Progenitor cell of endocrine pancreas (in vitro differentiated cells): ENCODE results near the gene TNIP1. TPM values are rescaled to one million over a fixed set of nuclear protein-coding genes. Genes with fewer than 3 reads are reported as not detected.

Experiments used
- DNase-seq: peaks from one replicate; pipeline ENCODE4 v3.0.0; 2021; ENCODE audit warnings: low spot score; ENCODE audit not compliant: unreplicated experiment
- H3K27ac Mint-ChIP-seq: 2 replicates; pipeline ENCODE4 v1.8.0; 2021; ENCODE audit warnings: mild to moderate bottlenecking, moderate library complexity, mixed read lengths
- H3K27me3 Mint-ChIP-seq: 2 replicates; pipeline ENCODE4 v1.8.0; 2021; ENCODE audit warnings: mixed read lengths
- H3K36me3 Mint-ChIP-seq: 2 replicates; pipeline ENCODE4 v1.8.0; 2022; ENCODE audit warnings: mixed read lengths; ENCODE audit not compliant: insufficient read depth
- H3K4me1 Mint-ChIP-seq: 2 replicates; pipeline ENCODE4 v1.8.0; 2021; ENCODE audit warnings: low read depth, mixed read lengths
- H3K4me3 Mint-ChIP-seq: 2 replicates; pipeline ENCODE4 v1.8.0; 2021; ENCODE audit warnings: low read depth, mild to moderate bottlenecking, moderate library complexity, mixed read lengths
- H3K9me3 Mint-ChIP-seq: 2 replicates; pipeline ENCODE4 v1.8.0; 2021; ENCODE audit warnings: low read depth, mixed read lengths
- total RNA-seq: library from RNA; stranded (reverse); gene quantifications from 2 replicates; pipeline ENCODE4 v1.2.1, GENCODE V29; 2021
- TF ChIP-seq, protein P1 (sequence below): fragments of 200-600 bp; sonication (generic); IDR thresholded peaks from one replicate; pipeline ENCODE4 v1.5.0; 2021; ENCODE audit warnings: antibody characterized with exemption, mild to moderate bottlenecking; ENCODE audit not compliant: unreplicated experiment

TNIP1 gene
- total RNA-seq, 1 donor from 2014 or later, result 55.0 TPM

- TF ChIP-seq, protein P1, sequence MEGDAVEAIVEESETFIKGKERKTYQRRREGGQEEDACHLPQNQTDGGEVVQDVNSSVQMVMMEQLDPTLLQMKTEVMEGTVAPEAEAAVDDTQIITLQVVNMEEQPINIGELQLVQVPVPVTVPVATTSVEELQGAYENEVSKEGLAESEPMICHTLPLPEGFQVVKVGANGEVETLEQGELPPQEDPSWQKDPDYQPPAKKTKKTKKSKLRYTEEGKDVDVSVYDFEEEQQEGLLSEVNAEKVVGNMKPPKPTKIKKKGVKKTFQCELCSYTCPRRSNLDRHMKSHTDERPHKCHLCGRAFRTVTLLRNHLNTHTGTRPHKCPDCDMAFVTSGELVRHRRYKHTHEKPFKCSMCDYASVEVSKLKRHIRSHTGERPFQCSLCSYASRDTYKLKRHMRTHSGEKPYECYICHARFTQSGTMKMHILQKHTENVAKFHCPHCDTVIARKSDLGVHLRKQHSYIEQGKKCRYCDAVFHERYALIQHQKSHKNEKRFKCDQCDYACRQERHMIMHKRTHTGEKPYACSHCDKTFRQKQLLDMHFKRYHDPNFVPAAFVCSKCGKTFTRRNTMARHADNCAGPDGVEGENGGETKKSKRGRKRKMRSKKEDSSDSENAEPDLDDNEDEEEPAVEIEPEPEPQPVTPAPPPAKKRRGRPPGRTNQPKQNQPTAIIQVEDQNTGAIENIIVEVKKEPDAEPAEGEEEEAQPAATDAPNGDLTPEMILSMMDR, result peak; percentile 72
- H3K9me3 Mint-ChIP-seq, result no peaks in the 10 kb centered on the region
Measured at GRCh38 chr5:151047814-151048425, 32.9 kb downstream of the TNIP1 start.

DNA sequence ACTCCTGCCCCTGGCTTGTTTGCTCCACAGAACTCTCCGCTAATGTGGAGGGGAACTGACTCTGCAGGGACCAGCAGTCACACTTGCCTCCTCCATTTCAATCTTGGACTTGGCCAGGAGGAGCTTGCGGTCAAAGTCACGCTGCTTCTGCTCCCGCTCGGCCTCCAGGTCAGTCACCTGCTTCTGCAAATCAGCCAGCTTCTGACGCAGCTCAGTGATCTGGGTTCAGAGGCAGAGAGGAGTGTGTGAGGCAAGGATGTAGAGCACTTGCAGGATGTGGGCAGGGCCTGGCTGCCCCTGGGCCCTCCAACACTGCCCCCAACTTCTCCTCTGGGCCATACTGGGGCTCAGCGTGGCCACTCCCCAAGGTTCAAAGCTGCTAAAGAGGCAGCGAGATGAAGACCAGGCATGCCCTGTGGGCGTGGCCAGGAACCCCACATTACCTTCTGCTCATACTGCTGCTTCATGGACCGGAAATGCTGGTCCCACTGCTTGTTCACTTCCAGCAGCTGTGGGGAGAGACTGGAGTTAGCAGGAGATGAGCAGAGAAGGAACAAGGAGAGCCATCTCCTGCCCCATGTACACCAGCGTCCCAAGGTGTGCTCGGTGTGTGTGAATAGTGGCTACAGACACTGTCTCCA lies 38.3 kb downstream of the TNIP1 start:
- Mint-ChIP-seq H3K4me1 (no peaks in the 10 kb centered on the region), H3K27me3 (no peaks in the 10 kb centered on the region), H3K4me3 (no peak overlapping the region), H3K27ac (no peak overlapping the region), H3K9me3 (no peaks in the 10 kb centered on the region), H3K36me3 (peaks cover 27% of the 10 kb centered on the region)
- DNase-seq, result no peak
- TF ChIP-seq, protein P1, result no peak

More at GRCh38 chr5:151047814-151048425, 32.9 kb downstream of the TNIP1 start:
- H3K27me3 Mint-ChIP-seq, result no peaks in the 10 kb centered on the region
- no peak overlapping the region for H3K4me3 Mint-ChIP-seq
- H3K4me1 Mint-ChIP-seq, result no peaks in the 10 kb centered on the region
- no peak overlapping the region for H3K27ac Mint-ChIP-seq
- H3K36me3 Mint-ChIP-seq, result peaks cover 18% of the 10 kb centered on the region
- no peak for DNase-seq

DNA sequence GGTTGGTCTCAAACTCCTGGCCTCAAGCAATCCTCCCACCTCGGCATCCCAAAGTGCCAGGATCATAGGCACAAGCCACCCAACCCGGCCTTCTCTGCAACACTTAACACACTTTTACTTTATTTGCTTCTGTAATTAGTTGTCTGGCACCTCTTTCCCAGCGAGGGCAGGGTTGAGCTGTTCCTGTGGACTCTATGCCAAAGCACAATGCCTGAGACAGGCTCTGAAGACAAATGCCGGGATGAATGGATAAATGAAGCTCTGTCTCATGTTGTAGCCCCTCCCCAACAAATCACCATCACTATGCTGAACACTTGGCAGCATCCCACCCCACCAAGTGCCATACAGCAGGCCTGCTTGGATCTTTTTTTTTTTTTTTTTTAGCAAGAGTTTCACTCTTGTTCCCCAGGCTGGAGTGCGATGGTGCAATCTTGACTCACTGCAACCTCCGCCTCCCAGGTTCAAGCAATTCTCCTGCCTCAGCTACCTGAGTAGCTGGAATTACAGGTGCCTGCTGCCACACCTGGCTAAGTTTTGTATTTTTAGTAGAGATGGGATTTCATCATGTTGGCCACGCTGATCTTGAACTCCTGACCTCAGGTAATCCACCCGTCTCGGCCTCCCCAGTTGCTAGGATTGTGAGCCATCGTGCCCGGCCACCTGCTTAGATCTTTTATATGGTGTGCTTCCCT lies 39.1 kb downstream of the TNIP1 start:
- H3K4me3 Mint-ChIP-seq, result no peak overlapping the region
- no peak overlapping the region for H3K27ac Mint-ChIP-seq
- peaks cover 27% of the 10 kb centered on the region for H3K36me3 Mint-ChIP-seq
- TF ChIP-seq, protein P1, result no peak
- no peaks in the 10 kb centered on the region for H3K9me3 Mint-ChIP-seq
- no peaks in the 10 kb centered on the region for H3K4me1 Mint-ChIP-seq
- DNase-seq, result no peak
- no peaks in the 10 kb centered on the region for H3K27me3 Mint-ChIP-seq

GRCh38 chr5:151040211-151040747 lies 40.6 kb downstream of the TNIP1 start:
- H3K4me3 Mint-ChIP-seq, result no peak overlapping the region
- H3K27me3 Mint-ChIP-seq, result no peaks in the 10 kb centered on the region
- H3K27ac Mint-ChIP-seq, result no peak overlapping the region
- TF ChIP-seq, protein P1, result no peak
- no peaks in the 10 kb centered on the region for H3K4me1 Mint-ChIP-seq
- DNase-seq, result no peak
- H3K36me3 Mint-ChIP-seq, result peaks cover 23% of the 10 kb centered on the region
- no peaks in the 10 kb centered on the region for H3K9me3 Mint-ChIP-seq

GRCh38 chr5:151039665-151040064 lies 41.2 kb downstream of the TNIP1 start:
- H3K27me3 Mint-ChIP-seq, result no peaks in the 10 kb centered on the region
- H3K4me1 Mint-ChIP-seq, result no peaks in the 10 kb centered on the region
- TF ChIP-seq, protein P1, result no peak
- no peak for DNase-seq
- H3K36me3 Mint-ChIP-seq, result peaks cover 24% of the 10 kb centered on the region
- H3K4me3 Mint-ChIP-seq, result no peak overlapping the region
- H3K9me3 Mint-ChIP-seq, result no peaks in the 10 kb centered on the region
- H3K27ac Mint-ChIP-seq, result no peak overlapping the region
